Activated T-cell treated with anti-CD3 and anti-CD28 coated beads, Interleukin-2, amount 50 U/mL, for 48 hours (primary cell): ENCODE data around the gene CD101.

Experiments used
- DNase-seq, 2 experiments: peaks; one replicate each; pipeline ENCODE4 v3.0.0-alpha.2; 2020

The CD101 gene

DNA sequence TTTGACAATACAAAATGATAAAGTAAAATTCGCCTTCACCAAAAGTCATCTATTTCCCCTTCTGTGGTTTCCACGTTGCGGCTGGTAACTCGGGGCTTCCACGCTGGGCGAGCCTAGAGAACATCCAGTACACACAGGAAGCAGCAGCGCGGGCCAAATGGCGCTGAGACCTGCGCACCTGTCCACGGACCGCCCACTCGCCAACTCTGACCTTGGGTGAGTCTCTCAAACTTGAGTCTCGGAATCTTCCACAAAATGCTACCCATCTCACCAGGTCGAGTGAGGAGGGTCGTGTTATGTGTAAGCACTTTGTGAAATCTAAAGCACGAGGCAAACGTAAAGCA is 57.7 kb downstream of the CD101 start:
- DNase-seq: peak; percentile 85

DNA sequence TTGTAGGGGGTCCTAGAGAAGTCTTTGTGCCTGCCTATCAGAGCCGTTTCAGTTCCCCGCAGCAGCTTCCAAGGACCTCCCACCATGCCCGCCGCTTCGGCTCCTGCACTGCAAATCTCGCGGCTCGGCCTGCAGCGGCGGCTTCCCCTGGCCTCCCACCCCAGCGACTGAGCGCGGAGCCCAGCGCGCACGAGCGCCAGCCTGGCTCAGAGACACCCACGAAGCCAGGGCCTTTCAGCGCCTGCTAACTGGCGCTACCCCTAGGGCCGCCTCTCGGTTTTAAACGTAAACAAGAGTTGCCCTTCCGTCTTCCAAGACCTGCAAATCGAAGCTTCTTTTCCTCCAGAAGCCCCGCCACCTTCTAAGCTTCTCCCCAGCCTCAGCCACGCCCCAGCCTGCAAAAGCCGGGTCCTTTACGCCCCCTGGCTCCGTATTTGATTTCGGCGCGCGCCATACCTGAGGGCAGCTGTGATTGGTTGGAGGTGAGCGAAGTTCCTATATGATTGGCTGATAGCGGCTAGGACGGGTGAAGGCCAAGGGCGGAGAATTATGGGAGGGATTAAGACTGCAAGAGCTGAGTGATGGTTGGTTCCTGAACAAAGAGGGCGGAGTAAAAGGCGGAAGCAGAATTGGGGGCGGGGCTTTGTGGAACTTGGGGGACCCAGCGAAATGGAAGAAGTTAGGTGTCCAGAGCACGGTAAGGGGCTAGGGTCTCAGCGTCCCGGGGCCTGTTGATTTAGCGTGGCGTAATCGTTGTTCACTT is 58.3 kb downstream of the CD101 start, which contains the start of gene TTF2:
Gene TTF2 (plus strand): TSS at position 649 of the 763 bp plus-strand sequence. CDS start 21 bp downstream, at position 670.
- DNase-seq: peak; percentile 96

DNA sequence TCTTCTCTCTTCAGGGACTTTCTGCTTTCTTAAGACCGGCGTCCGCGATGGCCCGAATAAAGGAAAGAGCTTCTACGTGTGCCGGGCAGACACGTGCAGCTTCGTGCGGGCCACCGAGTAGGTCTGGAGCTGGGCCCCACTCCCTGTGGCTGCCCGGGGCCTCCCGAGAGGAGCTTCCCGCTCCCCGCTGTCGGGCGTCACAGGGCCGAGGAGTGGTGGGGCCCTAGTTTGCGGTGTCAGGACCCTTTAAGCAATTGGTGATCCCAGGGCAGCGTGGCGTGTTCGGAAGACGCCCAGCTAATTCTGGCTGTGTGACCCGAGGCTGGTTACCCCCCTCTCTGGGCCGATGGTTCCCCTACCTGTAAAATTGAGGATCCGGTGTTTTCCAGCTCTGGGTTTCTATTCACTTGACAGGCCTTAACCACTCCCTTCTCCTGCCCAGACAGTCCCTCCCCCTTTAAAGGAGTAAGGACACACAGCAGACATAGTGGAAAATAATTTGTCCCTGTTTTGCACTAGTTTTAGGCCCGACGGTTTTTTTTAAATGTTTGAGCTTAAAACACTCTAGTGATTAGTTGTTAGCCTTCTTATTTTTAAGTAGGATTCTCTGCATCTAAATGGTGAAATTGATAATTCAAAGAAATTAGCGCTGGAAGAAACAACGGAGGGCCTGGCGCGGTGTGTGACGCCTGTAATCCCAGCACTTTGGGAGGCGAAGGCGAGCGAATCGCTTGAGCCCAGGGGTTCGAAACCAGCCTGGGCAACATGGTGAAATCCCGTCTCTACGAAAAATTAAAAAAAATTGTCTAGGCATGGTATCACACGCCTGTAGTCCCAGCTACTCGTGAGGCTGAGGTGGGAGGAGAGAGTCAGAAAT is 59.1 kb downstream of the CD101 start:
- DNase-seq: no peak

DNA sequence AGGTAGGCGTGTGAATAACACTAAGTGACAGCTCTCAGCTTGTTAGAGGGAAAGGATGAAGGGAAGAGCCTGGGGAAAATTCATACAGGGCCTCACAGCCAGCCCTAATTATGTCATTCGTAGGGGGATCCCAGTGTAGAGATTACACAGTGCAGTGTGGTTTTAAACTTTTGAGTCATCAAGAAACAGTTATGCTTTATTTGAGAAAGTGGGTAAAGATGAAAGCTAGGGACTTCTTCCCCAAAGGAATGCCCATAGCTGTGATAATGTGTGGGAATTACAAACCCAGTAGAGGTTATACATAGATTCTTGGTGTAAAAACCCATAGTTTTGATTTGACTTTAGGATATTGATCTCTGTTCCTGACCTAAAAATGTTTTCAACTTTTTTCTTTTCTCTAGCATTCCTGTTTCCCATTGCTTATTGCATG is 60.4 kb downstream of the CD101 start:
- no peak for DNase-seq

- DNase-seq: no peak
Observed at GRCh38 chr1:117066367-117066766, 64.8 kb downstream of the CD101 start.

- peak; percentile 52 to 54 for DNase-seq
Observed at GRCh38 chr1:117067533-117068370, 66.2 kb downstream of the CD101 start.

- DNase-seq: no peak
Observed at GRCh38 chr1:117068580-117068979, 67.0 kb downstream of the CD101 start.

DNA sequence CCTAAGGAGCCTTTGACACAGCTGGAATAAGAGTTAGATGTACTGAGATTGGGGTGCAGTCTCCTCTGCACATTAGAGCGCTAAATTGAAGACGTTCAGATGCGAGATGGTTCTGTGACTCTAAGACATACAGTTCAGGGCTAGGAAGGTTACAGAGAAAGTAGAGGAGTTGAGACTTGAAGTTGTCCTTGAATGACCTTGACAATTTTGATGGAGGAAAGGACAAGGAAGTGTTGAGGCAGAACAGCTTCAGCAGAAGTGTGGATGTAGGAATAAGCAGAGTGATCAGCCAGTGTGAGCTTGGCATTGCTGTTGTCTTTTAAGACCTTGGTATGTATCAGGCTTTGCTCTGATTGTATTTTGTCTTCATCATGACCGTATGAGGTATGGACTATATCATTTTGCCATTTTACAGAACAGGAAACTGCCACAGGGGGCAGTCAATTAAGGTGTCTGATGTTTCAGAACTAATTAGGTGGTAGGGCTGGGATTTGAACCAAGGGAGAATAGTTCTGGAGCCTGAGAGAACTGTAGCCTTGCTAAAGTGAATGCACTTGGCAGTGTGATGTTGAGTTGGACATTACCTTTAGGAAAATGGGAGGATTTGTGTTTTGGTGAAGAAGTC is 67.8 kb downstream of the CD101 start:
- no peak for DNase-seq

DNA sequence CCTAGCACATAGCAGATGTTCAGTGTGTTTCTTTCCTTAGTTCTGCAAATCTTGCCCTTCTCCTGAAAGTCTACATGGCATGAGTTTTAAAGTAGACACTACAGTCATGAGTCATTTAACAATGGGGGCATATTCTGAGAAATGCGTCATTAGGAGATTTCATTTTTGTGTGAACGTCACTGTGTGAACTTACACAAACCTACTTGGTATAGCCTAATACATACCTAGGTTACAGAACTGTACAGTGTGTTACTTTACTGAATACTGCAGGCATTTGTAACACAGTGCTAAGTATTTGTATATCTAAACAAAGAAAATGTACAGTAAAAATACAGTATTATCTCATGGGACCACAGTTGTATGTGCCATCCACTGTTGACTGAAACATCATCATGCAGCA is 68.6 kb downstream of the CD101 start:
- DNase-seq: no peak

GRCh38 chr1:117076648-117077047 is 75.1 kb downstream of the CD101 start:
- peak in 1 of 2 experiments; percentile 44 for DNase-seq

GRCh38 chr1:117077267-117077666 is 75.7 kb downstream of the CD101 start:
- peak; percentile 56 to 65 for DNase-seq

GRCh38 chr1:117079737-117080136 is 78.2 kb downstream of the CD101 start:
- DNase-seq: no peak

- DNase-seq: no peak
Observed at GRCh38 chr1:117084231-117084630, 82.7 kb downstream of the CD101 start.
